B cell (primary cell): ENCODE data around the gene MAP2K1.

Source experiments
- CTCF ChIP-seq: fragments of 200-600 bp; IDR thresholded peaks from one replicate; pipeline ENCODE4 v1.8.0; 2022; ENCODE audit warnings: antibody characterized with exemption, mild to moderate bottlenecking
- EZH2 ChIP-seq: IDR thresholded peaks from 2 replicates; pipeline ENCODE4 v1.6.1; 2012; ENCODE audit warnings: borderline replicate concordance, low read depth, mild to moderate bottlenecking, moderate library complexity, low read length; ENCODE audit not compliant: insufficient read depth, poor library complexity, severe bottlenecking

GRCh38 chr15:66429117-66429516 lies 42.4 kb downstream of the MAP2K1 start:
- TF ChIP-seq CTCF = no peak
- no peak for TF ChIP-seq EZH2
